Measurements from ENCODE around the gene NLGN2.

NLGN2 gene

GRCh38 chr17:7427549-7427948 is 19.9 kb downstream of the NLGN2 start:
- intact Hi-C loops (cut with DNase I), result no loop called here
- no peak for DNase-seq

GRCh38 chr17:7428557-7428956 is 20.9 kb downstream of the NLGN2 start, which contains the start of gene SPEM3:
Gene SPEM3 (plus strand): TSS chr17:7428857. CDS start chr17:7428903, 46 bp downstream.
- intact Hi-C loops (cut with DNase I), result no loop called here
- no peak for DNase-seq

GRCh38 chr17:7429722-7430121 is 22.1 kb downstream of the NLGN2 start:
- intact Hi-C loops (cut with DNase I), result loop anchor here (10.0 kb wide), 1 partner anchor 75 kb away; the partner anchor contains the start of genes KCTD11 and TMEM95
- DNase-seq, result no peak

GRCh38 chr17:7431231-7431630 is 23.6 kb downstream of the NLGN2 start:
- intact Hi-C loops (cut with DNase I), result loop anchor here (10.0 kb wide), 1 partner anchor 76 kb away; the partner anchor contains the start of genes KCTD11 and TMEM95
- DNase-seq, result no peak

- intact Hi-C loops (cut with DNase I), result loop anchor here (10.0 kb wide), 1 partner anchor 77 kb away; the partner anchor contains the start of genes KCTD11 and TMEM95
- DNase-seq, result no peak
Observed at GRCh38 chr17:7432296-7432695, 24.7 kb downstream of the NLGN2 start.

GRCh38 chr17:7435676-7436555 is 28.3 kb downstream of the NLGN2 start:
- intact Hi-C loops (cut with DNase I), result loop anchor here (2.0 to 10.0 kb wide), 3 partner anchors 41 to 125 kb away; partner anchors contain the start of genes KCTD11, SENP3, TMEM95 and ZBTB4
- DNase-seq, result peak in 1 of 42 donors; percentile 12

GRCh38 chr17:7436556-7437368 is 29.1 kb downstream of the NLGN2 start:
- intact Hi-C loops (cut with DNase I), result loop anchor here (2.0 to 10.0 kb wide), 3 partner anchors 41 to 124 kb away; partner anchors contain the start of genes KCTD11, SENP3, TMEM95 and ZBTB4
- peak; percentile 42 to 90 (median 80) for DNase-seq

GRCh38 chr17:7437369-7437863 is 29.8 kb downstream of the NLGN2 start:
- intact Hi-C loops (cut with DNase I), result loop anchor here (2.0 to 10.0 kb wide), 3 partner anchors 40 to 123 kb away; partner anchors contain the start of genes KCTD11, SENP3, TMEM95 and ZBTB4
- no peak for DNase-seq

- intact Hi-C loops (cut with DNase I), result loop anchor here (2.0 to 10.0 kb wide), 3 partner anchors 39 to 123 kb away; partner anchors contain the start of genes KCTD11, SENP3, TMEM95 and ZBTB4
- peak in 40 of 42 donors; percentile 42 to 84 (median 68) for DNase-seq
Observed at GRCh38 chr17:7437950-7438614, 30.4 kb downstream of the NLGN2 start.

- no peak for DNase-seq
- intact Hi-C loops (cut with DNase I), result loop anchor here (5.0 to 10.0 kb wide), 2 partner anchors 38 to 84 kb away; partner anchors contain the start of genes KCTD11, TMEM95 and ZBTB4
Observed at GRCh38 chr17:7438656-7439460, 31.2 kb downstream of the NLGN2 start.

- intact Hi-C loops (cut with DNase I), result loop anchor here (5.0 to 10.0 kb wide), 2 partner anchors 38 to 85 kb away; partner anchors contain the start of genes KCTD11, TMEM95 and ZBTB4
- no peak for DNase-seq
Observed at GRCh38 chr17:7439462-7440112, 31.9 kb downstream of the NLGN2 start, which contains the start of gene FGF11. Gene FGF11 (plus strand): TSS chr17:7439512. CDS start chr17:7439621, 109 bp downstream.

GRCh38 chr17:7440113-7440833 is 32.6 kb downstream of the NLGN2 start:
- DNase-seq, result peak in 13 of 42 donors; percentile 13 to 64 (median 42)
- intact Hi-C loops (cut with DNase I), result no loop called here

GRCh38 chr17:7440834-7441195 is 33.2 kb downstream of the NLGN2 start:
- intact Hi-C loops (cut with DNase I), result no loop called here
- DNase-seq, result peak in 10 of 42 donors; percentile 18 to 72 (median 48)

GRCh38 chr17:7441266-7441665 is 33.6 kb downstream of the NLGN2 start:
- no peak for DNase-seq
- intact Hi-C loops (cut with DNase I), result no loop called here

- no peak for DNase-seq
- intact Hi-C loops (cut with DNase I), result no loop called here
Observed at GRCh38 chr17:7442142-7442541, 34.5 kb downstream of the NLGN2 start.
